Natural killer cell (primary cell): Measurements from ENCODE around the gene IRX2. TPM values are rescaled to one million over a fixed set of nuclear protein-coding genes. Genes with fewer than 3 reads are reported as not detected.

ENCODE experiments used
- ATAC-seq, 3 donors: fragments of 150-1000 bp in 2 of 3; fragments of 200-7000 bp in 1 of 3; cut with Tn5 transposase; 1 replicate in 1 of 3; 2 replicates in 2 of 3; pipeline ENCODE4 v1.10.0; 2021; ENCODE audit warnings: mild to moderate bottlenecking in 2 of 3, moderate library complexity in 2 of 3
- DNase-seq, 2 donors: peaks; one replicate each; pipeline versions ENCODE4 v3.0.0 to v3.0.0-alpha.2; 2013 to 2021; ENCODE audit warnings: mixed read lengths in 1 of 2
- H3K27ac ChIP-seq: one replicate; pipeline ENCODE4 v1.5.1; 2013; ENCODE audit warnings: mild to moderate bottlenecking, low read length
- H3K27me3 ChIP-seq: one replicate; pipeline ENCODE4 v1.6.1; 2013; ENCODE audit warnings: low read length; ENCODE audit not compliant: control insufficient read depth, insufficient read depth
- H3K36me3 ChIP-seq: one replicate; pipeline ENCODE4 v1.6.1; 2013; ENCODE audit warnings: low read length; ENCODE audit not compliant: control insufficient read depth, insufficient read depth
- H3K4me1 ChIP-seq: one replicate; pipeline ENCODE4 v1.6.1; 2013; ENCODE audit warnings: low read length; ENCODE audit not compliant: control insufficient read depth, insufficient read depth
- H3K4me3 ChIP-seq: one replicate; pipeline ENCODE4 v1.5.1; 2013; ENCODE audit warnings: low read length
- H3K9me3 ChIP-seq: one replicate; pipeline ENCODE4 v1.6.1; 2013; ENCODE audit warnings: low read length; ENCODE audit not compliant: control insufficient read depth, insufficient read depth
- H3K27ac Mint-ChIP-seq, 2 donors: one replicate each; pipeline ENCODE4 v1.8.0; 2022; ENCODE audit warnings: mild to moderate bottlenecking in 2 of 2, mixed read lengths in 2 of 2, moderate library complexity in 1 of 2
- H3K27me3 Mint-ChIP-seq, 2 donors: one replicate each; pipeline ENCODE4 v1.8.0; 2022; ENCODE audit warnings: low read depth in 2 of 2, mixed read lengths in 2 of 2
- H3K36me3 Mint-ChIP-seq: one replicate; pipeline ENCODE4 v1.8.0; 2022; ENCODE audit warnings: mixed read lengths
- H3K4me1 Mint-ChIP-seq, 2 donors: one replicate each; pipeline ENCODE4 v1.8.0; 2022; ENCODE audit warnings: mixed read lengths in 2 of 2
- H3K4me3 Mint-ChIP-seq: one replicate; pipeline ENCODE4 v1.8.0; 2022; ENCODE audit warnings: mild to moderate bottlenecking, moderate library complexity, mixed read lengths
- H3K9me3 Mint-ChIP-seq, 2 donors: one replicate each; pipeline ENCODE4 v1.8.0; 2022; ENCODE audit warnings: mixed read lengths in 2 of 2
- WGBS: methylation state at CpG from one replicate; pipeline ENCODE4 v1.1.7; 2013; ENCODE audit warnings: missing lambda C conversion rate; ENCODE audit not compliant: insufficient coverage; 5-methylcytosine and 5-hydroxymethylcytosine counted together
- intact Hi-C: fragments of 100-400 bp; cut with micrococcal nuclease; formaldehyde crosslinking; loops from one replicate; pipeline ENCODE4 v1.14.2; 2022
- total RNA-seq, 4 donors: library from RNA; stranded (reverse); fragments of 120-200 nt in 1 of 4; gene quantifications; one replicate each; pipeline versions ENCODE4 v1.2.3 to v1.2.4, GENCODE V29; 2013 to 2022
- TF ChIP-seq, protein P1 (sequence below): fragments of 200-600 bp; IDR thresholded peaks from one replicate; pipeline ENCODE4 v1.8.0; 2022; ENCODE audit warnings: antibody characterized with exemption

IRX2 gene
- total RNA-seq, 3 donors from 2014 or later (not counting 1 experiment from before 2014, with no cell fraction given): not detected

DNA sequence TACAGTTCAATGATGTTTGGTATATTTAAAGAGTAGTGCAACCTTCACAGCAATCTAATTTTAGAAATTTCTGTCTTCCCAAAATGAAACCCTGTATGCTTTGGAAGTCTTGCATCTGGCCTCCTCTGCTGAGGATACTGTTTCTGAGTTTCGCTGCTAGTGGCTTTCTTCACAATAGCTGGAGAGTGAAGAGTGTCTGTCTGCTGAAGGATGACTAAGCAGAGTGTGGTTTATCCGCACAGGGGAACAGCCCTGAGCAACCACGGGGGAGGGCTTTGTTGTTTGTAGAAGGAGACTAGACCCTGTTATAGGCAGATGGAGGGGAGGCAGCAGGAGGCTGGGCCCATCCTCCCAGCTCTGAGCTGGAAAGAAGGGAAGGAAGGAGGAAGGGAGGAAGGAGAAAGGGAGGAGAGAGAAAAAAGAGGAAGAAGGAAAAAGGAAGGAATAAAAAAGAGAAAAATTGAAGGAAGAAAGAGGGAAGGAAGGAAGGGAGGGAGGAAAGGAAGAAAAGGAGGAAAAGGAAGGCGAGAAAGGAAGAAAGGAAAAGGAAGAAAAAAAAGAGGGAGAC is 10.5 kb upstream of the IRX2 start:
- no peaks in the 10 kb centered on the region for H3K9me3 Mint-ChIP-seq
- TF ChIP-seq, protein P1, sequence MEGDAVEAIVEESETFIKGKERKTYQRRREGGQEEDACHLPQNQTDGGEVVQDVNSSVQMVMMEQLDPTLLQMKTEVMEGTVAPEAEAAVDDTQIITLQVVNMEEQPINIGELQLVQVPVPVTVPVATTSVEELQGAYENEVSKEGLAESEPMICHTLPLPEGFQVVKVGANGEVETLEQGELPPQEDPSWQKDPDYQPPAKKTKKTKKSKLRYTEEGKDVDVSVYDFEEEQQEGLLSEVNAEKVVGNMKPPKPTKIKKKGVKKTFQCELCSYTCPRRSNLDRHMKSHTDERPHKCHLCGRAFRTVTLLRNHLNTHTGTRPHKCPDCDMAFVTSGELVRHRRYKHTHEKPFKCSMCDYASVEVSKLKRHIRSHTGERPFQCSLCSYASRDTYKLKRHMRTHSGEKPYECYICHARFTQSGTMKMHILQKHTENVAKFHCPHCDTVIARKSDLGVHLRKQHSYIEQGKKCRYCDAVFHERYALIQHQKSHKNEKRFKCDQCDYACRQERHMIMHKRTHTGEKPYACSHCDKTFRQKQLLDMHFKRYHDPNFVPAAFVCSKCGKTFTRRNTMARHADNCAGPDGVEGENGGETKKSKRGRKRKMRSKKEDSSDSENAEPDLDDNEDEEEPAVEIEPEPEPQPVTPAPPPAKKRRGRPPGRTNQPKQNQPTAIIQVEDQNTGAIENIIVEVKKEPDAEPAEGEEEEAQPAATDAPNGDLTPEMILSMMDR: no peak
- H3K4me1 Mint-ChIP-seq: no peaks in the 10 kb centered on the region
- ATAC-seq (no peak), DNase-seq (no peak)
- H3K27ac Mint-ChIP-seq: no peak overlapping the region
- no peak overlapping the region for H3K4me3 Mint-ChIP-seq
- no peaks in the 10 kb centered on the region for H3K9me3 ChIP-seq
- no peaks in the 10 kb centered on the region for H3K4me1 ChIP-seq
- WGBS: 34% methylated on average over 4 of the region's 4 CpGs
- H3K27me3 ChIP-seq: peaks cover 7% of the 10 kb centered on the region
- H3K36me3 ChIP-seq: no peaks in the 10 kb centered on the region
- H3K4me3 ChIP-seq: no peak overlapping the region
- intact Hi-C loops: no loop called here
- no peak overlapping the region for H3K27ac ChIP-seq
- H3K36me3 Mint-ChIP-seq: no peaks in the 10 kb centered on the region
- H3K27me3 Mint-ChIP-seq: peaks cover 25 to 40% of the 10 kb centered on the region in 2 donors

DNA sequence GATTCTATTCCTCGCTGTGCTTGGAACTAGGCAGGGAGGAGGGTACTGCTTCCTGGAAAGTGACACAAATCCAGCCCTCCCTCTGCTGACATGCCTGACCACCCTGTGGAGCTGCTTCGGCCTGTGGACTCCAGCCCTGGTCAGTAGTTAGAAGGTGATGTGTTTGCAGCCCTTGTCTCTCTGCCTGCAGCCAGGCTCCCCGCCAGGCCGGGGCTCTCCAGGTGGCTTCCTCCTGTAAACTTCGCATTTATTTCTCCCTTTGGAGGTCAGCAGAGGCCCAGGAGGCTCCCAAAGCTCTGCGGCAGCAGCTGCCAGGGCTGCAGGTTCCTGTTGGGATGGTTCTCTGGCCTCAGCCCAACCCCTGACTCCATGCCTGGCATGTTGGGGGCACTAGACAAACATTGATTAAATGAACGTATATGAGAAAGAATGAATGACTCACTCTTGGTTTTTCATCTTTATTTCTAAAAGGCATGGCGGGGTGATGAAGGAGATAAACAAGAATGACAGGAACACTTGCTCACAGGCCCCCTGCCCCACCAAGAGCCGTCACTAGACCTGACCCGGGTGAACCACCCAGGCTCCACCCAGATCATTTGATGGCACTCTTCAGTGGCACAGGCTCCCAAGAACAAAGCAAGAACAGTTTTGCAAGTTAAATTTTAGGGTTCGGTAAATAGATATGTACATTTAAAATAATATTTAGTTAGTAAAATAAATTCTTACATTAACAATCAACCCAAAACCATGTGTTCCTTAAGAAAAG is 8.4 kb upstream of the IRX2 start:
- no peaks in the 10 kb centered on the region for H3K36me3 ChIP-seq
- TF ChIP-seq, protein P1: no peak
- no peak overlapping the region for H3K4me3 ChIP-seq
- H3K9me3 Mint-ChIP-seq: no peaks in the 10 kb centered on the region
- WGBS: 67% methylated on average over 10 of the region's 11 CpGs
- ATAC-seq (no peak), DNase-seq (no peak)
- no peaks in the 10 kb centered on the region for H3K36me3 Mint-ChIP-seq
- H3K27me3 ChIP-seq: peaks cover 19% of the 10 kb centered on the region
- H3K9me3 ChIP-seq: no peaks in the 10 kb centered on the region
- peaks cover 0 to 5% of the 10 kb centered on the region in 2 donors for H3K4me1 Mint-ChIP-seq
- intact Hi-C loops: no loop called here
- no peak overlapping the region for H3K27ac ChIP-seq
- no peaks in the 10 kb centered on the region for H3K4me1 ChIP-seq
- H3K27me3 Mint-ChIP-seq: peaks cover 39 to 57% of the 10 kb centered on the region in 2 donors
- no peak overlapping the region for H3K27ac Mint-ChIP-seq
- no peak overlapping the region for H3K4me3 Mint-ChIP-seq

DNA sequence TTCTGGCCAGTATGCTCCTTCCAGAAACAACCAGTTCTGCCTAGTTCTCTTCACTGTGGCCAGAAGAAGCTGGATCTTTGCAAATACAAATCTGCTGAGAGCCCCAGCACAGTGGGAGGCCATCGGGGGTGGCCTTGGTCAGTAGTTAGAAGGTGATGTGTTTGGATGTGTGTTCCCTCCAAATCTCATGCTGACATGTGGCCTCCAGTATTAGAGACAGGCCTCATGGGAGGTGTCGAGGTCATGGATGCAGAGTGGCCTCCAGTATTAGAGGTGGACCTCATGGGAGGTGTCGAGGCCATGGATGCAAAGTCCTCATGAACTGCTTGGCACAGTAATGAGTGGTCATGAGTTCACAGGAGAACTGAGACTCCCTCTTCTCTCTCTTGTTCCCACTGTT is 7.6 kb upstream of the IRX2 start:
- WGBS: 70% methylated on average over 3 of the region's 3 CpGs
- no peak for ATAC-seq
- H3K27ac Mint-ChIP-seq: no peak overlapping the region
- DNase-seq: no peak
- H3K4me1 Mint-ChIP-seq: peaks cover 0 to 5% of the 10 kb centered on the region in 2 donors
- H3K9me3 ChIP-seq: no peaks in the 10 kb centered on the region
- no peaks in the 10 kb centered on the region for H3K36me3 ChIP-seq
- H3K4me1 ChIP-seq: no peaks in the 10 kb centered on the region
- peaks cover 42 to 62% of the 10 kb centered on the region in 2 donors for H3K27me3 Mint-ChIP-seq
- H3K27me3 ChIP-seq: peaks cover 22% of the 10 kb centered on the region
- TF ChIP-seq, protein P1: no peak
- H3K4me3 ChIP-seq: no peak overlapping the region
- no peaks in the 10 kb centered on the region for H3K36me3 Mint-ChIP-seq
- H3K4me3 Mint-ChIP-seq: no peak overlapping the region
- no peaks in the 10 kb centered on the region for H3K9me3 Mint-ChIP-seq
- no peak overlapping the region for H3K27ac ChIP-seq
- intact Hi-C loops: no loop called here
